SKM-1 treated with dmso at 0.1 percent for 144 hours (cell line): ENCODE measurements around the gene WNT10A.

Source experiments
- DNase-seq: peaks from one replicate; lab custom pipeline; 2025; ENCODE audit not compliant: unreplicated experiment; lab: John Stamatoyannopoulos, UW

The WNT10A gene

GRCh38 chr2:218892693-218893348 is 12.2 kb downstream of the WNT10A start:
- DNase-seq, result peak; percentile 77

- DNase-seq, result no peak
Measured at GRCh38 chr2:218893349-218894150, 12.9 kb downstream of the WNT10A start.

- DNase-seq, result no peak
Measured at GRCh38 chr2:218894151-218894879, 13.7 kb downstream of the WNT10A start.

GRCh38 chr2:218894880-218895157 is 14.2 kb downstream of the WNT10A start:
- DNase-seq, result no peak

GRCh38 chr2:218895326-218895725 is 14.7 kb downstream of the WNT10A start:
- no peak for DNase-seq

DNA sequence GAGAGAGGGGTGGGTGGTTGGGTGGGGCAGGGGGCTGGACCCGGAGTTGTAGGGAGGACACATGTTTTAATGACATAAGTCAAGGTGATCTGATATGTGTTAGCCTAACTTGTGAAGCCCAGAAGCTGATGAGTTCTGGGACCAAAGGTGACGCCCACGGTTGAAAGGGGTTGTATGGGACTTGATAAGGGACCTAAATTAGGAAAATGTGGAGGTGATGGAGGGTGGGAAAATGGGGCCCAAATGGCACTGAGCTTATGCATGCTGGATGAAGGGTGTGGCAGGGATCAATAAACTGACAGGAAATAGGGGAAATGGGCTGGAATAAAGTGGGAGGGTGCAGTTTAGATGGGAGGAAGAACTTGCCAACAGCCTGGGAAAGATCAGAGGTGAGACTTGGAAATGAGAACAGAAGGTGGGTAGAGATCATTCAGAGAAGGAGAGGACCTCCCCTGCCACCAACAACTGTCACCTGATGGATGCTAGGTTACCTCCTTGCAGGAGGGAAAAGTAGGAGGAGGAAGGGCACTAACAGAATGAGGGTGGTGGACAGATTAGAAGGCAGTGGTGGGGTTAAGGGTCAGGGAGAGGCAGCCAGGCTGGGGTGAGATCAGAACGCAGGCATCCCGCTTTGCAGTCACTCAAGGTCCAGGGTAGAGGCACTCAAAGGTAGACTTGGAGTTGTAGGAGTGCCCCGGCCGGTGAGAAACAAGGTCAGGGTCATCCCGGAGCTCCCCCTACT is 15.3 kb downstream of the WNT10A start:
- no peak for DNase-seq

- DNase-seq, result no peak
Measured at GRCh38 chr2:218896501-218897393, 16.1 kb downstream of the WNT10A start.

- no peak for DNase-seq
Measured at GRCh38 chr2:218897394-218898108, 16.9 kb downstream of the WNT10A start.

DNA sequence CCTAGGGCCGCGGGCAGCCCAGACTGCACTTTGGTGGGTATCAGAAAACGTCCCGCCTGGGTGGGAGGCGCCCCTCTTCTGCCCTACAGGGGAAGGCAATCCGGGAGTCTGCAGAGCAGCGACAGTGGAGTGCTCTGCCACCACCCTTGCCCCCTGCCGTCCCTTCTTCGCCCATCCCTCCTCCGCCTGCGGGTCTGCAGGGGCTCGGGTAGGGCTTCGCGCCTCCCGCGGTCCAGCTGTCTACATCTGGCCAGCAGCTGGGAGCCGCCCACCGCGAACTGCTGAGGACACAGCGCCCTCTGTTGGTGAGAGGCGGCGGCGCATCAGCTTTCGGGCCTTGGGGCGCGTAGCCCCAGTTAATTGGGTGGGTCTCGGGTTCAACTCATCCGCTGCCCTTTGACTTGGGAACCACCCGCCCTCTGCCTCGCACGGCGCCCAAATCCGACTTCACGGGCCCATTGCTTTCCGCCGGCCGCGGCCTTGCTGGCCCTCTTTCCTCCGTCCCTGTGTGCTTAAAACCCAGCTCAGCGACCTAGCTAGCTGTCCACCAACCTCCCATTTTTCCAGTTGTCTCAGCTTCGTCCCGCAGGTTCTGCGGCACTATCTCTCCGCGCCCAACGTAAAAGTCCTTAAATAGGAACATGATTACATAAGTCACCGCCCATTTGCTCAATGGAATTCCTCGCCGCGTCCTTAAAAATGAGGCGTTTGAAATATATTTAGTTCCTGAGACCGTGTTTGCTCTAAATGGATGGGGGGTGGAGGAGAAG is 17.6 kb downstream of the WNT10A start:
- DNase-seq, result peak; percentile 21

DNA sequence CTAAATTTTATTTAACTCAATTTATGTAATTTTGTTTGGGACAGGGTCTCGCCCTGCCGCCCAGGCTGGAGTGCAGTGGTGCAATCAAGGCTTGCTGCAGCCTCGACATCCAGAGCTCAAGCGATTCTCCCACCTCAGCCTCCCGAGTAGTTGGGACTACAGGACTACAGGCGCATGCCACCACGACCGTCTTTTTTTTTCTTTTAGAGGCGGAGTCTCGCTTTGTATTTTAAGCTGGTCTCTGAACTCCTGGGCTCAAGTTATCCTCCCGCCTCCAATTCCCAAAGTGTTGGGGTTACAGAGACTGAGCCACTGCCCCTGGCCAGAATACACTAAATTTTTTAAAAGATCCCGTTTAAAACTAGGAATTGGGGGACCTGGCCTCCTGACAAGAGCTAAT is 18.5 kb downstream of the WNT10A start:
- no peak for DNase-seq

DNA sequence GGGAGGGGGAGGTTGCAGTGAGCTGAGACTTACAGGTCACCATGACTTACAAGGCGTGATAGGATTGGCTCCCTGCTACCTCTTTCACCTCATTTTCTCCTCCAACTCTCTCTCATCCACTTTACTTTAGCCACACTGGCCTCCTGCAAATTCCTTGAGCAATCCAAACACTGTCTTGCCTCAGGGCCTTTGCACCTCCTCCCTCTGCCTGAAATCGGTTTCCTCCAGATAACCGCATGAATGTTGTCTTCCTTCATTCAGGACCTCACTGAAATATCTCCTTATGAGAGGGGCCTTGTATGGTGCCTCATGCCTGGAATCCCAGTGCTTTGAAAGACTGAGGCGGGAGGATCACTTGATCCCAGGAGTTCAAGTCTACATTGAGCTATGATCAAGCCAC is 21.8 kb downstream of the WNT10A start:
- DNase-seq, result no peak

GRCh38 chr2:218904176-218904575 is 23.5 kb downstream of the WNT10A start:
- DNase-seq, result no peak

DNA sequence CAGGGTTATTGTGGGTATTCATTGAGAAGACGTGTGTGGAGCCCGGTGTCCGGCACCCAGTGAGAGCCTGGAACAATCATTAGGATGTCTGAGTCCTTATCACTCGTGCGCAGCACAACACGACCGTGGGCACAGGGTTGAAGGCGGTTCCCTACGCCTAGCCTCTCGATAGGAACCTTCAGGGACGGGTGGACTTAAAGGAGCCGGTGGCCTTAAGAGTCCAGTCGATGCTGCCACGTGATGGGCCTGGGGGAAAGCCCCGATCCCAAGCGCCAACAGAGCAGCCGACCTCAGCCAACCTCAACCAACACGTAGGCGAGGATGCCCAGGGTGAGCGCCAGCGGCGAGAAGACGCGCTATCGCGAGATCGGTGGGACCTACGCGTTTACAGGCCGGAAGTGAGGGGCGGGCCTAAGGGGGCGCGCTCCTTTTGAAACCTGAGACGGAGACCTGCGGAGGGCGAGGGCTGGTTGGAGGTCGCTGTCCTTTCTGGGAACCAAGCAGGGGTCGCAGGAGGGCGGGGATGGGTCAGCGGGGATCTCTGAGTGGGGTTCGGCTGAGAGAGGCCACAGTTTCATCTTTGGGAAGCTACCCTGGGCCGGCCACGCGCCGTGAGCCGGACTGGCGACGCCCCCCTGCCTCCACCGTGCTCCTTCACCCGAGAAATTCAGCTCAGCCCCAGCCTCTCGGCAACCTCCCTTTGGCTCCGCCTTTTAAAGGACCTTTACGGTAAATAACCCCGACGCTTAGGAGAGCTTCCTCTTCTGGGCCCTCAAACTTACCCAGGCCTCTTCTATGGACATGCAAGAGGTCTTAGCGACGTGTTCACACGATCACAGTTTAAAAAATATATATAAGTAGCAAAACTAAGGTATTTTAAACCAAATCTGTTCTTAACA is 28.3 kb downstream of the WNT10A start:
- DNase-seq, result peak; percentile 88

DNA sequence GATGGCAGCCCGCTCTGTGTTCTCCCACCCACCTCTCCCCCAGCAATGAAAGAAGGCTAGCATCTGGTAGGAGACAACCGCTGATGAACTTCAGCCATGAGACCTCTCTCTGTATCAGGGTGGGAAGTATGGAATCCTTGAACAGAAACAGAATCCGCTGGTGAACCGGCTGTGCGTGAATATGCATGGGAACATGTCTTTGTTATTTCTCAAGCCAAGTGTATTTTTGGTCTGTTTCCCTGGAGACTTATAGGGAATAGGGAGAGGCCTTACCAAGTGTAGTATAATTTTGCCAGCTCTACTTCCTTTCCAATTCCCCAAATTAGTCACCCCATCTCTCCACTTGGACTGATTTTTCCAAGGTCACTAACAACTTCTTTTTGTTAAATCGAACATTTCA is 30.1 kb downstream of the WNT10A start:
- no peak for DNase-seq

- no peak for DNase-seq
Measured at GRCh38 chr2:218920504-218920903, 39.9 kb downstream of the WNT10A start.

- DNase-seq, result no peak
Measured at GRCh38 chr2:218924757-218925156, 44.1 kb downstream of the WNT10A start.

DNA sequence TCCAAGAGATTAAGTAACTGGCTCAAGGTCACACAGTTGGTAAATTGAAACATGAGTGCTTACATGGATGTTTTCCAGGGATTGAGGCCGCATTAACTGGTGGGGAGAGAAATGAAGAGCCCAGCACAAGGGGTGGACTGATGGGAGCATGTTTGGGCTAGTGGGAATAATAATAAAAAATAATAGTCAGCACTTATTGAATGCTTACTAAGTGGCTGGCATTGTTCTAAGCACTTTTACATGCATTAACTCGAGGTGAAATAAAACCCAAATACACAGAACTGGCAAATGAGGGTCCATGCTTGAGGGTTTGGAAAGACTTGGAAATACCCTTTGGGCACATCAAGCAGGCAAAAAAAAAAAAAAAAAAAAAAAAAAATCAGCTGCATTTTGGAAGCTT is 44.8 kb downstream of the WNT10A start:
- no peak for DNase-seq

- no peak for DNase-seq
Measured at GRCh38 chr2:218927422-218927821, 46.8 kb downstream of the WNT10A start.
